RPMI8226 (cell line): ENCODE data around the gene PHF21B.
"Not testable (repeated sequence)": the region's sequence is repeated elsewhere in the genome, so short reads cannot be mapped to it uniquely, and the experiment has no call there.

Experiments used
- DNase-seq: peaks from one replicate; pipeline ENCODE4 v3.0.0-alpha.2; 2015

Gene PHF21B

GRCh38 chr22:44931077-44931540 is 78.7 kb downstream of the PHF21B start:
- DNase-seq = no peak

- no peak for DNase-seq
These were observed 79.1 kb downstream of the PHF21B start for GRCh38 chr22:44930711-44931035.

DNA sequence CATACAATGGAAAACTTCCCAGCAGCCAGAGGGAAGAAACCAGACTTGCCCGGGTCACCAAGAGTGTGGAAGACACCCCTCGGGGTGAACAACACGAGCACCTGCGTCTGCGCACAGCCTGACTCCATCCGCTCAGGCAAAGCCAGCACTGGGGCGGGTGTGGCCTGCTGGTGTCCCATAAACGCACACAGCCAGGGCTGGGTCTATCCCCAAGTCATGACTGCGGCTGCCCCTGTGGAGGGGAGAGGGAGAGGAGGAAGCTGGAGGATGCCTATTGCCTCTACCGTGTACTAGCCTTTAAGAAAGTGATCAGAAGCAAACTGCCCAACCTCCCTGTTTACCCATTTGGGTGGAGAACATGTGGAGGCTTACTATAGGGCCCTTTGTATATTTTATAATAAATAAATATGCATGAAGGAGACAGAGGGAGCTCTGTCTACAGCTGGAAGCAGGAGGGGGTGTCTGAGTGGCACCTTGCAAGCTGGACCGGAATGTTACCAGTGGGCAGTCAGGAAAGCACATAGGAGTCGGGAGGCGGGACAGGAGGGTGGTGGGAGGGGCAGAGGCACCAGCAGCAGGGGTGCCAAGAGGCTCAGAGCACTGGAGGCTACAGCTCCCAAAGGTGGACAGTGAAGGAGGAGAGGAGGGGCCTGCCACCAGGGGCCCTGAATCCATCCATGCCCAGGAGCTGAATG is 79.6 kb downstream of the PHF21B start:
- DNase-seq = no peak

GRCh38 chr22:44929359-44930015 is 80.3 kb downstream of the PHF21B start:
- DNase-seq = no peak

GRCh38 chr22:44928711-44929358 is 81.0 kb downstream of the PHF21B start:
- no peak for DNase-seq

GRCh38 chr22:44928136-44928463 is 81.7 kb downstream of the PHF21B start:
- DNase-seq = no peak

- no peak for DNase-seq
These were observed 82.2 kb downstream of the PHF21B start for GRCh38 chr22:44927463-44928135.

DNA sequence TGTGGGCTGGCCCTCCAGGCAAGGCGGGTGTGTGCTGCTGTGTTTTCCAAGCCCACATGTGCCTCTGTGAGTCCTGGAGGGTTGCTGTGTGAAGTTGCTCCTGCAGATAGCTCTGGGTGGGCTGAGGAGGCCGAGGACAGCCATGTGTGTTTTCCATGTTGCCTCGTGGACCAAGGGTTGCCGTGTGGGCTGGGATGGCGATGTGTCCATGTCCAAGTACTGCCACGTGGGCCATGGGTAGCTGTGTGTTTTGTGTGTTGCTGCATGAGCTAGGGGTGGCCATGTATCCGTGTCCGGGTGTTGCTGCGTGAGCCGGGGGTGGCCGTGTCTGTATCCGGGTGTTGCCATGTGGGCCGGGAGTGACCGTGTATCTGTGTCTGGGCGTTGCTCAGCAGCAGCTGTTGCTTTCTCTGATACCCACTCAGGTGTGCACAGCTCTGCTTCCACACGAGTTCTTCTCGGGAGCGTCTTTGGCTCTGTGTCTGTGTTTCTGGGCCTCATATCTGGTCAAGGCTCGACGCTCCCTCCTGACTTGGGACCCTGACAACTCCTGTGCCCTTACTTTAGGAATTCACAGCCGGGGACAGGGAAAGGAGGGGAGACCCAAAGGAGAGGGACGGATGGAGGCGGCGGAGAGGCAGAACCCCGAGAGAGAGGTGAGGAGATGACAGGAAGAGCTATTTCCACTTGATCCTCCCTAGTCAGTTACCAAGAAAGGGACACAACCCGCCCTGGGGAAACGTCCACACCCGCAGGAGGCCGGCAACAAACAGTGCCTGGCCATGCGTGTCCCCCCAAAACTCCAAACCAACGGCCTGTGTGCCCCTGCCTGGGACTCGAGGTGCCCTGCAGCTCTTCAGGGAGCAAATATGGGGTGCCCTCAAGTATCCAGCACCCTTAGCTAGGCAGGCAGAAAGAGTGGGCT is 83.1 kb downstream of the PHF21B start:
- no peak for DNase-seq

- DNase-seq = no peak
These were observed 83.7 kb downstream of the PHF21B start for GRCh38 chr22:44926124-44926475.

DNA sequence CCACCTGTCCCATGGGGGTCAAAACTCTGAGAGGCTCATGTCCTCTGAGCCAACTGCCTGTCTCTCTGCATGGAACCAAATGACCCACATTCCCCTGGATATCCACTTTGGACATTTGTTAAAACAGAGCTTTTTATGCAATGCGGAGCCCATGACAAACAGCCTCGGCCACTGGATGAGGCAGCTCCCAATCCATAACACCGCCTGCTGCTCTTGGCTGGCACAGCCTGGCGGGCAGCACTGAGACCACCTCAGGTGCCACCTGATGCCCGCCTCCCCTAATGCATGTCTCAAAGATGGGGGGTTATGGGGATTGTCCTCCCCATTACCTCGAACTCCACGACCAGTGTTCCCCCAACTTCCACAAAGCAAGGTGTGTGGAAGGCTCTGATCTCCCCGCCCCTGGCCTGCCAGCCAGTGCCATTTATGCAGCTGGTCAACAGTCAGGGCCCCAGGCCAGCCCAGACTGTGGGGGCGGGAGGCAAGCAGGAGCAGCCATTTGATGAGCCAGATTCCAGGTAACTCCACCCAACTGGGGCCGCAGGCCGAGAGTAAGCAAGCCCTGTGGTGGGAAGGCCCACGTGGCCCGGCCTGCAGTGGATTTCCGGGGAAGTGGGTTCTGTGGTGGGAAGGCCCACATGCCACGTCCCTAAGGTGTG is 84.2 kb downstream of the PHF21B start:
- no peak for DNase-seq

DNA sequence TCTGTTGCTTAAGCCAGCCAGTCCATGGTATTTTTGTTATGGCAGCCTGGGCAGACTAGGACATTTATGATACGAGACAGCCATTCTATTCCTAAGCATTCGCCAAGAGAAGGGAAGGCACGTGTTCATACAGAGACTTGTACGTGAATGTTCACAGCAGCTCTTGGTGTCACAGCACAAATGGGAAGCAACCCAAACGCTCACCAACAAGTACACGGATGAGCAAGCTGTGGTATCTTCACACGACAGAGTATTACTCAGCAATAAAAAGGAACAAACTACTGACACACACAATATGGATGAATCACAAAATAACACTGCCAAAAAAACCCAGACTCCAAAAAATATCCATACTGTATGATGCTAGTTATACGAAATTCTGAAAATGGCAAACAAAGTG is 85.1 kb downstream of the PHF21B start:
- no peak for DNase-seq

DNA sequence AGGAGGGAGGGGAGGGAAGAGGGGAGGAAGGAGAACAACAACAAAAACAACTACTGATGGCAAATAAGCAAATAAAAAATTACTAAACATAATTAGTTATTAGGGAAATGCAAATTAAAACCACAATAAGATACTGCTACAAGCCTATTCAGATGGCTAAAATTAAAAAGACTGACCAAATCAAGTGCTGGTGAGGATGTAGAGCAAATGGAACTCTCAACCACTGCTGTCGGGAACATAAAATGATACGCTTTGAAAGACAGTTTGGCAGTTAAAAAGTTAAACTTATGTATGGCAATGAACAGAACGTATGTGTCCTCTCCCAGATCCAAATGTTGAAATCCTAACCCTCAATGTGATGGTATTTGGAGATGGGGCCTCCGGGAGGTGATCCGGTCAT is 85.7 kb downstream of the PHF21B start:
- no peak for DNase-seq

DNA sequence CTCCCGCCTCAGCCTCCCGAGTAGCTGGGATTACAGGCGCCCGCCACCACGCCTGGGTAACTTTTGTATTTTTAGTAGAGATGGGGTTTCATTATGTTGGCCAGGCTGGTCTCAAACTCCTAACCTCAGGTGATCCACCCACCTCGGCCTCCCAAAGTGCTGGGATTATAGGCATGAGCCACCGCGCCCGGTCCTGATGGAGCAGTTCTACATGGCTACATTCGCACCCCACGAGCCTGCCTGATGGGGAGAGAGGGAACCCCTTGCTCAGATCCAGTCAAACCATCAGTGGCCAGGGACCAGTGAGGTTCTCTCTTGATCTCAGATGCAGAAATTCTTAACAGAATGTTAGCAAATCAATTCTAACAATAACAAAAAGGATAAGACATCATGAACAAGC is 88.0 kb downstream of the PHF21B start:
- not testable (repeated sequence) for DNase-seq

- no peak for DNase-seq
These were observed 89.6 kb downstream of the PHF21B start for GRCh38 chr22:44920183-44920582.

DNA sequence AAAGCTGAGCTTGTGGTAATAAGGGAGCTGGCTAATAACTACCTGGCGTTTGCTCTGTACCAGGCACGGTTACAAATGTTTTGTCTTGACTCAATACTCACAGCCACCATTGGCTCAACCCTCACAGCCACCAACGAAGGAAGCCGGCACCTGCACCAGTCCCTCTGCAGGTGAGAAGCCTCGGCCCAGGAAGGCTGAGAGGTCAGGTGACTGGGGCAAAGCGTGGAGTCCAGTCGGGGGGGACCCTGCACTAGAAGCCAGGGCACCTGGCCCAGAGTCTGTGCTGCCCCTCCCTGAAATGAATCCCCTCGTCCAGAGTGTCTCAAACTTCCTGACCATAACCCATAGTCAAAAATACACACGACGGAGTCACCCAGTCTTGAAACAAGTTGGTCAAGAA is 90.1 kb downstream of the PHF21B start:
- DNase-seq = no peak

GRCh38 chr22:44918925-44919392 is 90.8 kb downstream of the PHF21B start:
- no peak for DNase-seq

DNA sequence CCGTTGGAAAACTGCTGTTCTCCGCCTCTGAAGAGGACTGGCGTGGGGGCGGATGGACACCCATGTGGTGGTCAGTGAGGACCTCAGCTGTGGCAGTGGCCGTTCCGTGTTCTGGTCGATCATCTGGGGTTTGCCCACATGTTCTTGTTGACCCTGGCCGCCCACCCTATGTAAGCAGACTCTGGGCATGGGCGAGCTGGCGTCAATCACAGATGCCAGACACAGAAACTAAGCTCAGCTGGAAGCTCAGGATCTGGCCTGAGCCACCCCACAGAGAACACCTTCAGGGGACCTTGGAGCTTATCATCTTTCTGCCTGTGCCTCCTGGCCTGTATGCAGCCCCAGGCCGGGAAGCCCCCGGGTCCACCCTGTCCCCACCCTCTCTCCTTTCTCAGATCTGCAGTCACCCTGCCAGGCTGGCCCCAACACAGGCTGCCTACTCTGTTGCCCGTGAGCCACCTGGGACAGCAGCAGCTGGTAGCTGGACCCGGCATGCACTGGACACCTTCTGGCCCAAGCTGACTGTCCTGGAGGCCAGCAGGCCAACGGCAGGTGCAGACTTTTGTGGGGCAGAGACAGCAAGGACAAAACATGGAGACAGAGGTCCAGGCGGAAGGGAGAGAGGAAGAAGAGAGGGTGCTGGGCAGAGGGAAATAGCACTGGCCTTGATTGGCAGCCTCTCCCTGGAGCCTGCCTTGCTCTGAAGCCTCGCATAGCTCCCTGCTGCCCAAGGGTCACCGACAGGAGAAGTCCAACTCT is 91.5 kb downstream of the PHF21B start:
- no peak for DNase-seq

DNA sequence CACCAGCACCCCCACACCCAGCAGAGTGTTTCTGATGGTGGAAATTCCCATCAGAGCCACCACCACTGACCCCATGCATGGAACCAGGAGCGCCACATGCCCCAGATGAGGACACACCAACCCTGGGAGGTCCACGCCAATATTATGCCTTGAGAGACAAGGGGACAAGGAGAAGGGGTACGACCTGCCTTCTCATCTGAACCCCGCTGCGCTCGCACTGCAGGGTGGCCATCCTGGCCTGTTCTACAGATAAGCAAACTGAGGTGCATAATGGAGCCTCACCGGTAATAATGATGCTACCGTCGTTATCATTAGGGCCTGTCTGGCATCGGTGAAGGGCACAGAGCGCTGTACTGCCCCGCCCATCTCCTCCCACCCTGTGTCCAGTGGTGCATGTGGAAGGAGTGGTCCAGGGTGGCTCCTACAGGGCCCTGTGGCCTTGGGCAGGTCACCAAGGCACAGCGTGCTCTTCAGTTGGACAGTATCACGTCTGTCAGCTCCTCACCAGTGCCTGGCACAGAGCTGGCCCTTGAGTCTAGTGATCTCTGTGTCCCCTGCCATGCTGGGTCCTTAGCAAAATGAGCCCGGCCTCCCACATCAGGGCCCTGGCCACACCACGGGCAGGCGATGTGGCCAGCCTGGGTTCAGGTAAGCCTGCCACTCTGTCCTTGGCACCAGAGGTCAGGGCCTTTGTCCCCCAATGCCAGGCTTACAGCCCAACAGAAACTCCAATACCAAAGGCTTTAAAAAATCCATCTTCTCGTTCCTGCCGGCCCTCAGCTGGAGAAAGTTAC is 92.2 kb downstream of the PHF21B start:
- no peak for DNase-seq

GRCh38 chr22:44916281-44917231 is 93.2 kb downstream of the PHF21B start:
- no peak for DNase-seq
